Limb (tissue), 2 donors: ENCODE results near the gene LEF1.
"Not testable (repeated sequence)": the region's sequence is repeated elsewhere in the genome, so short reads cannot be mapped to it uniquely, and the experiment has no call there.

ENCODE experiments used
- DNase-seq, 2 donors: peaks; one replicate each; pipeline ENCODE4 v3.0.0-alpha.2; 2016; ENCODE audit errors: extremely low spot score in 2 of 2

The LEF1 gene

GRCh38 chr4:108035691-108036090 lies 133.0 kb downstream of the LEF1 start:
- no peak for DNase-seq

GRCh38 chr4:108034565-108034964 lies 134.2 kb downstream of the LEF1 start:
- no peak for DNase-seq

GRCh38 chr4:108033348-108033747 lies 135.4 kb downstream of the LEF1 start:
- DNase-seq: no peak

- no peak for DNase-seq
These were observed 137.2 kb downstream of the LEF1 start for GRCh38 chr4:108031427-108032083.

GRCh38 chr4:108030332-108030731 lies 138.4 kb downstream of the LEF1 start:
- DNase-seq: peak; percentile 53 to 63

- no peak for DNase-seq
These were observed 139.0 kb downstream of the LEF1 start for GRCh38 chr4:108029731-108030130.

- no peak for DNase-seq
These were observed 139.6 kb downstream of the LEF1 start for GRCh38 chr4:108029016-108029720.

- DNase-seq: no peak
These were observed 143.9 kb downstream of the LEF1 start for GRCh38 chr4:108024878-108025165.

GRCh38 chr4:108024085-108024877 lies 144.5 kb downstream of the LEF1 start:
- no peak for DNase-seq

- DNase-seq: no peak
These were observed 149.9 kb downstream of the LEF1 start for GRCh38 chr4:108018884-108019187.

- DNase-seq: peak; percentile 84 to 87
These were observed 150.5 kb downstream of the LEF1 start for GRCh38 chr4:108018040-108018883.

- no peak for DNase-seq
These were observed 154.8 kb downstream of the LEF1 start for GRCh38 chr4:108013955-108014354.

GRCh38 chr4:108013327-108013726 lies 155.4 kb downstream of the LEF1 start:
- no peak for DNase-seq

- DNase-seq: not testable (repeated sequence)
These were observed 156.3 kb downstream of the LEF1 start for GRCh38 chr4:108012382-108012781.

GRCh38 chr4:108010167-108010566 lies 158.6 kb downstream of the LEF1 start:
- DNase-seq: no peak

GRCh38 chr4:108008721-108009120 lies 160.0 kb downstream of the LEF1 start:
- DNase-seq: no peak

- no peak for DNase-seq
These were observed 160.7 kb downstream of the LEF1 start for GRCh38 chr4:108007984-108008383.

GRCh38 chr4:108006361-108006760 lies 162.4 kb downstream of the LEF1 start:
- DNase-seq: no peak

- no peak for DNase-seq
These were observed 162.9 kb downstream of the LEF1 start for GRCh38 chr4:108005807-108006206.

GRCh38 chr4:108004646-108005045 lies 164.1 kb downstream of the LEF1 start:
- no peak for DNase-seq

GRCh38 chr4:108003982-108004515 lies 164.7 kb downstream of the LEF1 start:
- no peak for DNase-seq
